NCI-H82 treated with DMSO at 0.1 percent for 48 hours (cell line): ENCODE data around the gene CA10.

ENCODE experiments used
- DNase-seq: peaks from one replicate; lab custom pipeline; 2025; ENCODE audit not compliant: unreplicated experiment; lab: John Stamatoyannopoulos, UW

Gene CA10

DNA sequence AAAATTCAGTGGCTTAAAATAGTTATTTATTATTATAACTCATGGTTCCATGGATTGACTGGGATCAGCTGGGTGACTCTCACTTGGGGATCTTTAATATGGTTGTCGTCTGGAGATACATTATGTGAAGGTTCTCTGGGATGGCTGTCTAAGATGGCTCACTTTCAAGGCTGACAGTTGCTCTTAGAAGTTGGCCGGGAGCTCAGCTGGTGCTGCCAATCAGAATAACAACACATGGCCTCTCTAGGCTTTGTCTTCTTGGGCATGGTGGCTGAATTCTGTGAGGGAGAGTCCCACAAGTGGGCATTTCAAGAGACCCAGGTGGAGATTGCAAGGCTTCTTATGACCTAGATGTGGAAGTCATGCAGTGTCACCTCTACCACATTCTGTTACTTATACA, 269.7 kb downstream of the CA10 start:
- no peak for DNase-seq

DNA sequence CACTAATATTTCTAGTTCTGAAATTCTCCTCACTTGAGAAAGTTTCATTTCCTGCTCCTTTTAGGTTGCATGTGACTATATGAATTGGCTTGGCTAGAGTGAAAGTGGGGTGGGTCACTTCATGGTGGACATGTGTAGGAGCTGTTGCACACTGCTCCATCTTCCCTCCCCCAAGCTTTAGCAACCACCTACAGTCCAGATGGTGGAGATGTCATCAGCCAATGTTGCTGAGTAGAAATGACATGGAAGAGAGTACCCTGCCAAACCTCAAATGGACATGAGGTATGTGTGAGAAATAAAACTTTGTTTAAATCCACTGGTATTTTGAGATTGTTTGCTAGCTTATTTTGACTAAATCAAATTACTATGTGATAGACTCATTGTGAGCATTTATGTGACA, 281.5 kb downstream of the CA10 start:
- DNase-seq, result no peak

DNA sequence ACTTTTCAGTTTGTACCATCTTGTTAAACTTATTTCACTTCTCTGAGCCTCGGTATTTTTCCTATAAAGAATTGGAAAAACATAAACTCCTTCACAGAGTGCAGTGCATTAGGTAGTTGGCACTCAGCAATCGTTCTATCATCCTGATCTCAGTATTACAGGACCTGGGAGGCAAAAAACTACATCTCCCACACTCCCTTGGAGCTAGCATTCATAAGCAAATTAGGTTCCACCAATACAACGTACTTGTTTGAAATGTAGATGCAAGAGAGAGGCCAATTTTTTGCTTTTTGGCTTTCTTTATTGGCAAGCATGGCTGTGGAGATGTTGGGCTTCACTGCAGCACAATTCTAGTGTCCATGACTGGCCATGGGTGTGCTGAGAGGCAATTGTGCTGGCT, 285.2 kb downstream of the CA10 start:
- DNase-seq, result no peak

DNA sequence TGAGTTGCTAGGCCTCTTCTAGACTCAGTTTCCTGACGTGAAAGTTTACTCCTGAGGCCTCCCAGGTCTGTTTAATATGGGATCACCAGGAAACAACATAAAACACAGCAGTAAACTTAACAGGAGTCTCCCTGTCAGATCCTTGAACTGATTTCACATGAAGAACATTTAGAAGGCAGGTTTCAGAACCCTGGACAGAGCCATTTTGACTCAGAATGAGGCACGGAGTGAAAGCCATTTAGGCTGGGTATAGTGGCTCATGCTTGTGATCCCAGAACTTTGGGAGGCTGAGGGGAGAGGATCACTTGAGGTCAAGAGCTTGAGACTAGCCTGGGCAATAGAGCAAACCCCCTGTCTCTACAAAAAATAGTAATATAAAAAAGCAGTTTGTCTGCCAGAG, 289.1 kb downstream of the CA10 start:
- no peak for DNase-seq

DNA sequence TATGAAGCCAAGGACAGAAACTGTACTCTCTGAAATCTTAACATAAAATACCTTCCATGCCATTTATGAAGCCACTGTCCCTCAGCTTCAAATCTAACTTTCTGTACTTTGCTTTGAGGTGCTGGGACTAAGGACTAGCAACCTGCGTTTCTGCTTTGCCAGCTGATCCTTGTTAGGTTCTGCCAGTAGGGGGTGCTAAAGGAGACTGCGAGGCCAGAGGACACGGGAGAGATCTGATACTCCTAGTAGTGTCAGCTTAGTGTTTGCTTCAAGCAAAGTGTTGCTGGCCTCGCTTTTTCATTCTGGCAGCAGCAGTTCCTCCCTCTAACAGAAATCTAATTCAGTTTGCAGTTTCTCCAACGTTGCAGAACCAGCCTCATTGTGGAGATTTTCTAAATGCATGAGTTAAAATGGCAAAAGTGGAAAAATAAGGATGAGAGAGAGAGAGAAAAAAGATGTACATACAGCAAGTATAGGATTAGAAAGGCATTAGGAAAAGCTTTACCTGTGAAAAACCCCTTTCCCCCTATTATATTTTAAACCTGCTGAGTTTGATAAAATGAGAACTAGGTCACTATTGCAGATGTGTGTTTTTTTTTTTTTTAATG, 297.5 kb downstream of the CA10 start:
- DNase-seq, result peak; percentile 67

DNA sequence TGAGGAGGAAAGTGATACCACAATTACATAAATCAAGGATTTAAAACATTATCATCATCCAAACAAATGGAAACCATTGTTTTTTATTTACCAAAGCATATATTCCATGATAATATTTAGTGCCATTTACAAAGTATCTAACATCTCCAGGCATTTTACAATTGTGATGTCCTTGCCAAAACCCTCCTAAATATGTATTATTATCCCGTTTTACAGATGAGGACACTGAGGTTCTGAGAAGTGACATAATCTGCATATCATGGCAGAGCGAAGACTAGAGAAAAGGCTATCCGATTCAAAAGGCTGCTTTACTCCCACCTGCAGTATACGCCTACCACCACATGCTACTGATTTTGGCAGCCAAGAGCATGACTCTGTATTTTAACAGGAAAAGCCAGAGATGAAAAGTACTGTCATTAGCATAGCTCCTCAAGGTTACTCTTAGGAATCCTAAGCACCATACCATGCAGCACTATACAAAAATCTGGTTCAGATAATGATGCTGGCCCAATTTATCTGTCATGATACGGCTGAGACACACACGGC, 301.4 kb downstream of the CA10 start:
- DNase-seq, result no peak

DNA sequence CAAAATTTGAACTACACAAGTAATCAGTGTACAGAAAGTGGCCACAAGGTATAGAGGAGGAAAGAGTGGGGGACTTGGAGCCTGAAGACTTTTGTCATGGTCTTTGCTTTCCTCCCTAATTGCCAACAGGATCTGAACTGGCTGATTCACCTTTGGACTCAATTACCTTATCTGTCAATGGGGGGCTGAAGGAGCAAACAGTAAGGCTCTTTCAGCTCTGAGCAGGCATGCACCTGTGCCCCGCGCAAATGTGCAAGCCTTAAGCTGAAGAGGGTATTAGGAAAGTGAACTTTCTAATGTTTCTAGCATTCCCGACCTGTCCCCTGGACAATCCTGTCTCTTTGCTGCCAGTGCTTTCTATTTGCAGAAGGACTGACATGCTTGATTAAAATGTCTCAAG, 302.7 kb downstream of the CA10 start:
- DNase-seq, result no peak

DNA sequence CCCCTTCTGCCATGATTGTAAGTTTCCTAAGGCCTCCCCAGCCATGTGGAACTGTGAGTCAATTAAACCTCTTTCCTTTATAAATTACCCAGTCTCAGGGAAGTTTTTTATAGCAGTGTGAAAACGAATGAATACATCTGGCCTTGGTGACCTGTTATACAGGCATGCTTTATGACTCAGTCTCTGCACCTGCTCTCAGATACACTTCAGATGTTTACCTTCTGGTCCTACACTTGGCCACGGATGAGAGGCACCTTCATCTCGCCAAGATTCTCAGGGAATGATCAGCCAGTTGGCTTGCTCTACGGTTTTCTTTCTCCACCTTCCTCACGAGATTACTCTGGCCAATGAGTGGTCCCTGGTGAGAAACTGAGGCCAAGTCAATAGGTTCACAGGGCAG, 304.7 kb downstream of the CA10 start:
- no peak for DNase-seq

DNA sequence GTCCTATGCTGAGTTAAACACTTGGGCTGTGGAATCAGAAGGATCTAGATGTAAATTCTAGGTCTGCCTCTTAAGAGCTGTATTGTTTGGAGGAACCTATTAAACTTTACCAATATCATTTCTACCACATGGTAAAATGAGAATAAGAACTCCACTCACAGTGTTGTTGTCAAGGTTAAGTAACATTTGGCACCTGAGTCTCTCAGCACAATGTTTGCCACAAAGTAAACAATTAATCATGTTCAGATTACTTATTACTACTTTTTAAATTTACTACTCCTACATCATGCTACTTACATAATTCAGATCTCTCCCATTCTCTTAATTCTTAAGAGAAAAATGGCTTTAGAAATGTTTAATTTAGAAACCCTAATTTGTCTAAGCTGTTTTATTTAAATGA, 305.9 kb downstream of the CA10 start:
- no peak for DNase-seq

DNA sequence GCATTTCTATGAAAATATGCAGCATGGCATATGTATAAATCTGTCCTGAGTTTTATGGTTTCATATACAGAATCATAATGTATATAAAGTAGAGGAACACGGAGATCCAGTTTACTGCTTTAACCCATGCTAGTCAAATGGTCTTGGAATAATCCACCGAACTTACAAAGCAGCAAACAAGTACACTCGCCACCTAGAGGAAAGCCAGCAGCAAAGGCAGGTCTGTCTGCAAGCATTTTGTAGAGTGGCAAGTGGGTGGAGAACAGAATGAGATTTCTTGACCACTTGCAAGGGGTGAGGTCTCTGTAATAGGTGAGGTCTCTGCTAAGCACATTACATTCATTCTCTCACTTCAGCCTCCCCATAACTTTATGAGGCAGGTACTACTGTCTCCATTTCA, 308.3 kb downstream of the CA10 start:
- DNase-seq, result no peak

DNA sequence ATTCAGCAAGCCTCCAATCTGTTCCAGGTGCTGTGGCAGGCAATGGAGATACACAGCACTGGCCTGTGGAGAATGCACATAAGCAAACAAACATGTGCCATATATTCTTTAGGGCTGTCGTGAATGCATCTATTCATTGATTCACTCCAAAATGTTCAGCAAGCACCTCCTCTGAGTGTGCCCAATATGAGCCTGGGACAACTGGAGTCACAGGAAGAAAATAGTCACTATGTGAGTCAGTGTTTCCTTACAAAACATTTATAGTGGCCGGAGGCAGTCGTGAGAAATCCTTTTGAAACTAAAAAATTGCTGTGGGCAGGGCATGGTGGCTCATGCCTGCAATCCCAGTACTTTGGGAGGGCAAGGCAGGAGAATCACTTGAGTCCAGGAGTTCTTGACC, 310.1 kb downstream of the CA10 start:
- no peak for DNase-seq

DNA sequence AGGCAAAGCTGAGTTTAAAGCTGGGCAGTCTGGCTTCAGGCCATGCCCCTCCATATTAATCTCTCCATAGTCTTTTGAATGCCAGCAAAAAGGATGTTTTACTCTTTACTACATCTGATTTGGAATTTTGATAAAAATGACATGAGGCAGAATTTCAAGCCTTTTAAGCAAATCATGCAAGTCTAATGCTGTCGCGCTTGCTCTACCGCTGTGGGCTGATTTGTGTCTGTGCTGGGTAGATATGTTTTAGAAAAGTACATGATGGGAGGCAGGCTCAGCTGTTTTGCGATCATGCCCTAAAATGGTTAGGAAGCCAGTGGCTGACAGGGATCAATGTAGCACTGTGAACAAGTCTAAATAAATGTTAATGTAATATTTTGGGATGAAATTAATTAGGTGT, 311.9 kb downstream of the CA10 start:
- DNase-seq, result no peak

DNA sequence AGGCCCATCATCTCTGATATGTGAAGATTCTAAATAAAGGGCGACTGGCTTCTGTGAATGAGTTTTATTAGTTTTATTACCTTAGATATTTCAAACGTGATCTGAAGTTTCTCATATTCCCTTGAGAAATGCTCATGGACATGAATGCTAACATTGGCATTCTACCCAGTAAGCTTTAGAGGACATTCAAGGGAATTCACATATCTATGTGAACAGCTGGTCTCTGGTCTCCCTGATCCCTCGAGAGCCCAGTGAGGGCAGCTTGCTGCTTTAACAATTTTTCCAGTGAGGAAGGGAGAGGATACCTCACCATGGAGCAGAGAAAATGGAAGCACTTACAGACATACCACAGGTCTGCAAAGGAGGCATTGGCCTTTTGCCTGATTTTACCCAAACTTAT, 312.7 kb downstream of the CA10 start:
- no peak for DNase-seq

DNA sequence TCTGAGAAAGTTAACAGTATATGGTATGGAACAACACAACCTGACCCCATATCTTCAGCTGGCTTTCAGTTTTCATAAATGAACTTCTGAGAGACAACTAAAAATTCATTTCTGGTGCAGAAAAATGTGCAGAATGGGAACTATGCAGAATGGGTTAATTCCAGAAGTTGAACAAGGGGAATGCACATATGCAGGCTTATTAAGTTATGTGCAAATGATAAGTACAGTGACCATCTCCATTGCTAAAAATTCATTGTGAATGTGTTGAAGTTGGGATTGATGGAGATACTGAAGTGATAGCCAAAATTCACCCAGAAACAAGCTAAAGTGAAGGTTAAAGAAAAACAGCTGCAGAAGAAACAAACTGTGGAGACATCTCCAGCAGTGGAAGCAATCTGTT, 315.8 kb downstream of the CA10 start:
- DNase-seq, result no peak

DNA sequence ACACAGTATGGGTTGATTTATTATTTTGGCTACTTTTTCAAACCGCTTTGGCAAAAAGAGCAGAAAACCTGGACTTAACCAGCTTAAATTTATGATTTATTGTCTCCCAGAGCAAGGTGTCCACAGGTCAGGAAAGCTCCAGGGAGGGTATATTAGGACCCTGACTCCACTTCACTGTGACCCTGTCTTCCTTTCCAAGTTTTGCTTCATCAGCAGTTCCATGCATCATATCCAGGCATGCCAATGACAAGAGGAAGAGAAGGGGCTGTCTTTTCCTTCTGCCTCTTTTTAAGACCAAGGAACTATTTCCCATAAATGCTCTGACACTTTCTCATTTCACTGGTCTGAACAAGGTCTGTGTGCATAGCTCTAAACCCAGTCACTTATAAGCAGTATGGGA, 316.8 kb downstream of the CA10 start:
- no peak for DNase-seq

DNA sequence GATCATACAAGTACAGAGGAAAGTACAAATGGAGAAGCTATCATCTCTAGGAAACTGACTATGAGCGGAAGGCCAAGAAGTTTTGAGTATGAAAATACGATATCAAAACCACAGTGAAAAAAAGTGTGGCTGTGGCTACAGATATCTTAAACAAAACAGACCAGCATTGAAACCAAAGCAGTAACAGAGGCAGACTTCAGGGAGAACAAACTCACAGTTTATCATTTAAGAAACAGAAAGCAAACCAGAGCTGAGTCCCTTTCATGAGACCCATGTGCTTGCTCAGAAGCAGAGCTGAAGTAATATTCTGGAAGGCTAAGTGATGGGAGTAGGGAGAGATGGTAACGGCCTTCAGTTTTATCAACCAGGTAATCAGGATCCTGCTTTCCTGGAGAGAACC, 317.8 kb downstream of the CA10 start:
- no peak for DNase-seq

DNA sequence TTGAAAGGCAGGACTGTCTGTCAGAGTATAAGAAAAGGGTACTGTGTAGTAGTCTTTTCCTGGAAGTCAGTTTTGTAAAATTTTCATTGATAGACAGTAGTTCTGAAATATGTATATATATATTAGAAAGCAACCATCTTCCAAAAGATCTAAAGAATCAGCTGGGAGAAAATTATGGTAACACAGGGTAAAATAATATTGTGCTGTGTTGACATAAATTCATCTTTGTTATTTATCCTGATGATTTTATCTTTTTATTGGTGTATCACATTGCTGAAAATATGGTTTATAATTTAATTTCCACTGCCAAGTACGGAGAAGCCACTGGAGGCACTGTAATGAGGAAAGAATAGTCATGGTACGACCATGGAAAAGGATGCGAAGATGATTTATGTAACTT, 324.9 kb downstream of the CA10 start:
- DNase-seq, result no peak

DNA sequence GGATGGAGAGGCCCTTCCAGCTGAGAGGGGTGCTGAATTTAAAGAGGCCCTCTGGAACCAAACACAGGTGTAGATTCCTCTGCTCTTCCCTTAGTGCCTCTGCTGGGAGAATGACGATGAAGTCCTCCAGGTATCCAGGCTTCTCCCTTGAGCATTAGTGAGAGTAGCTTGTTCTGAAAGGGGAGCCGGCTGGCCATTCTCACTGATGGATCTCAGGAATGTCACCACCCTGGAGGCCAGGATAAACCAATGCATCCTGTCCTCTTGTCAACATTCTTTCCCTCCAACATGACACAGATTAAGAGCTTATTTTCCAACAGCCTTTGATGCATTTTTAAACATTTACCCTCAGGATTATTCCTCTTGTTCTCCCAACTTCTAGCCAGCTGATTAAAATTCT, 325.5 kb downstream of the CA10 start:
- no peak for DNase-seq

DNA sequence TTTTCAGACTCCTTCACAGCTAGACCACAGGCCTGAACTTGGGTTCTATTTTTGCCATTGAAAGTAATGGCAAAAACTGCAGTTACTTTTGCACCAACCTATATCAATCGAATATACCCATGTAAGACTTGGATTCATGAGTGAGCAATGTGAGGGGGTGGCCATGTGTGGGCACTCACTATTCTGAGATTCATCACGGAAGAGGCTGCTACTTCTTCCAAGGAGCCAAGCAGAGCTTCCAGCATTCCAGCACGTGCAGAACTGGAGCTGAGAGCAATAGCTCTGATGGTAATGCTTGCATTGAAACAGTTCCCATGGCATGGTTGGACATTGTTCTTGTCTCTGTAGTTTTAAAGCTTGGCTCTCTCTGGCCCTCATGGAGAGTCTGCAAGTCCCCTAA, 327.6 kb downstream of the CA10 start:
- no peak for DNase-seq

DNA sequence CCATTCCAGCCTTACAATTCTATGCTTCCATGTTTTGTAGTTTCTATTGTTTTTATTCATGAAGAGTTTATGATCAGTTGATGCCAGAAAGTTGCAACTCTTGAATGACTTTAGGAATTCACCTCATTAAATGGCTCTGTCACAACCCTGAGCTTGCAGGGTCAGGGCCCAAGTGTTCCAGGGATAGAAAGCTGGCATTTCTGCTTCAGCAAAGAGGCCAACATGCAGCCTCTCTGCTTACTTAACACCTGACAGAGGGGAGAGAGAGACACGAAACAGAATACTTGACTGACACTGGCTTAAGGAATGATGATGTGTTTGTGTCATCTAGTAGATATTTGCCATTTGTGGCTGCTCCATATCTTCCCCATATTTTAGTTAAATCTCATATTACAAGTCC, 328.1 kb downstream of the CA10 start:
- no peak for DNase-seq

DNA sequence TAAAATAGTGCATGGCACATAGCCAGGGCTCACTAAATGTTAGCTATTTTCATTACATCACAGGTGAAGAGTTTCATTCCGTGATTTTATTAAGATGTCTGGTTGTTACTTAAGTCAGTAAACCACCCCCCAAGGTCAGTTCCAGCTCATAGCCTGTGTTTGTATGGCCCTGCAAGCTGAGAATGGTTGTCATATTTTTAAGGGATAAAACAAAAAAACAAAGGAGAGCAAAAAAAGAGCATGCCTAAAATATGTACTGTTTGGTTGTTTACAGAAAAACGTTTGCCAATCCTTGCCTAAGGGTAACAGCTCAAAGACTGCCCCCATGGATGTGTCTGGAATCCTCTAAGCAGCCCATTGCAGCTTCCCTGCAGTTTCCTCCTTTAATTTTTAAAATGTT, 329.6 kb downstream of the CA10 start:
- no peak for DNase-seq

DNA sequence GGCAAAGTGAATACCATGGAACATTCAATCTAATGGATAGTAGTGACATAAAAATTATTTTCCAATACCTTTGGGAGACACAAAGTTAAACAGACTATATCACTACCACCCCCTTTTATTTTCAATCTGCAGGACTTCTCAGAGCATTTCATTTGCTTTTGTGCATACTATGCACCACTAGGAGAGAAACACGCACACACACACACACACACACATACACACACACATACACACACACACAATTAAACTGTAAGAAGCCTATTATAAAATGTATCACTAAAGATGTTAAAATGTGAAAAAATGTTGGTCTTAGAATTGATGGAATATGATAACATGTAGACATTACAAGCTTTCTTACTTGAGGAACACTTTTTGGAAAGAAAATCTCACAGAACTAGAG, 331.4 kb downstream of the CA10 start:
- DNase-seq, result no peak

DNA sequence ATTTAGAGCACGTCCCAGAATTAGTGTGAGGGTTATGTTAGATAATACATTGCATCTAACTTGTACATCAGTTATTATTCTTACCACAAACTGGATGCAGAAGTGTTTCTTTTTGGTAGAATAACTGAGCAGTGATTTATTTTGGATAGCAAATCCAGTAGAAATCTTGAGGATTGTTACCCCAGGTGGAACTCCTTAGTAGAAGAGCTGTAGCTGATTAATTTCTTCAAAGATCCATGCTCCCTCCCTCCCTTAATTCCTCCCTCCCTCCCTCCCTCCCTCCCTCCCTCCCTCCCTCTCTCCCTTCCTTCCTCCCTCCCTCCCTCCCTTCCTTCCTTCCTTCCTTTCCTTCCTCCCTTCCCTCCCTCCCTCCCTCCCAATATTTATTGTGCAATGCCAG, 337.7 kb downstream of the CA10 start:
- no peak for DNase-seq

DNA sequence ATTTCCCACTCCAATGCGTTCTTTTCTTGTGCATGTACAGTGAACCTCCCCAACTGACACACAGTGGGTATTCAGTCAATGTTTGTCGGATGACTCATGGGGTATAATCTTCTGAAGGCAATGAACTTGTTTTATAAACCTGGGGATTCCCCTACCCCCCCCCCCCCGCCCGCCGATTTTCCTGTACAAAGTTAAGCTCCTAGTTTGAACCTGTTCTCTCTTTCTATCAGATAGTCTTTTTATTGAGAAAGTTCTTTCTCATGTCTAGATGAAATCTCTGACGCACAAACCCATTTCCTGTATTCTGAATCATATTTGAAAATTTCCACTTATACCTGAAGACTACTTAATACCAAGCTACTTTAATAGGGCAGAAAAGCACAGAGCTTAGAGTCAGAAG, 338.3 kb downstream of the CA10 start:
- DNase-seq, result no peak
